Gastroesophageal sphincter (tissue), 4 donors: Measurements from ENCODE around the gene RASA4. TPM values are rescaled to one million over a fixed set of nuclear protein-coding genes. Genes with fewer than 3 reads are reported as not detected.
"Not testable (repeated sequence)": the region's sequence is repeated elsewhere in the genome, so short reads cannot be mapped to it uniquely, and the experiment has no call there.

Experiments used
- ATAC-seq: fragments of 150-250 bp; one replicate; pipeline ENCODE4 v1.9.1; 2016; ENCODE audit warnings: mild to moderate bottlenecking, moderate library complexity
- H3K27ac ChIP-seq, 4 donors: fragments of 200-600 bp; sonication (generic) in 3 of 4; 1 replicate in 3 of 4; 2 replicates in 1 of 4; pipeline ENCODE4 v1.5.1; 2016 to 2019
- H3K27me3 ChIP-seq: fragments of 200-600 bp; sonication (generic); one replicate; pipeline ENCODE4 v1.5.1; 2019
- H3K36me3 ChIP-seq, 2 donors: fragments of 200-600 bp; sonication (generic); one replicate each; pipeline ENCODE4 v1.5.1; 2019; ENCODE audit warnings: control low read depth in 1 of 2
- H3K4me1 ChIP-seq, 3 donors: fragments of 200-600 bp; sonication (generic); 1 replicate in 2 of 3; 2 replicates in 1 of 3; pipeline ENCODE4 v1.5.1; 2016 to 2019; ENCODE audit warnings: control low read depth in 2 of 3
- H3K4me3 ChIP-seq, 2 donors: fragments of 200-600 bp; sonication (generic); one replicate each; pipeline ENCODE4 v1.5.1; 2019; ENCODE audit warnings: mild to moderate bottlenecking in 1 of 2, moderate library complexity in 1 of 2
- H3K9me3 ChIP-seq, 3 donors: fragments of 200-600 bp; sonication (generic); one replicate each; pipeline ENCODE4 v1.5.1; 2017 to 2019; ENCODE audit warnings: control low read depth in 2 of 3
- WGBS, 2 donors: methylation state at CpG; one replicate each; pipeline ENCODE4 v1.1.5; 2018; ENCODE audit warnings: low coverage in 1 of 2; 5-methylcytosine and 5-hydroxymethylcytosine counted together
- total RNA-seq, 4 donors: library from RNA; depleted of rRNA; stranded (reverse); fragments of >200 nt; gene quantifications; one replicate each; pipeline ENCODE4 v1.1.0, GENCODE V29; 2016

The RASA4 gene
- total RNA-seq: 10 to 100 TPM; 35.5 to 62.2 (median 44.2) TPM

DNA sequence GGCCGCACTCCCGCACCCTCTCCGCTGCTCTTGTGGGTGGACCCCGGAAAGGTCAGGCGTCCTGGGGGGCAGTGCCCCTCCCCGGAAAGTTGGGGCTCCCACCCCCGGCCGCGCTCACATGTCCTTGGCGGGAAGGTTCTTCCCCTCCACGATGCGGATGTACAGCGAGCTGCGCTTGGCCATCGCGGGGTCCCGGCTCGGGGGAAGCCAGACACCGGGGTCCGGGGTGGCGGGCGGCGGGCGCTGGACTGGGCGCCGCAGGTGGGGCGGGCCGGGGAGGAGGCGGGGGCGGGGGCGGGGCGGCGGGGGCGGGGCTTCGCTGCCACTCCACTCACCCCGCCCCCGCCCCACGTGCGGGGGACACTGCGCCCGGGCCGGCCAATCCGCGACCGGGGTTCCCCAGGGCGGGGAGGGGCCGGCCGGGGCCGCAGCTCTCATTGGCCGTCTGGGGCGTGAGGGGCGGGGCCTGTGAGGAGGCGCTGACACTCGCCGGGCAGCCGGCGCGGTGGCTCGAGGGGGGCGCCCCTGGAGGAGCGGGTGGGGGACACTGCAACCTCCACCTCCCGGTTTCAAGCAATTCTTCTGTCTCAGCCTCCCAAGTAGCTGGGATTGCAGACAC lies at the start of gene RASA4:
RASA4 (minus strand) TSS at position 250 of the 619 bp plus-strand sequence; CDS start at position 183, 67 bp downstream.
- Histone ChIP-seq H3K27ac (peak within 1 kb of the TSS in 2 of 4 donors; percentile 58 to 69), H3K4me3 (peak within 1 kb of the TSS; percentile 32 to 53)
- H3K9me3 ChIP-seq, H3K4me1 ChIP-seq, H3K27me3 ChIP-seq, H3K36me3 ChIP-seq: not testable (repeated sequence)
- ATAC-seq: peak; percentile 96
- WGBS, 2 donors: no CpG with 5 or more reads among the region's 62 CpGs

DNA sequence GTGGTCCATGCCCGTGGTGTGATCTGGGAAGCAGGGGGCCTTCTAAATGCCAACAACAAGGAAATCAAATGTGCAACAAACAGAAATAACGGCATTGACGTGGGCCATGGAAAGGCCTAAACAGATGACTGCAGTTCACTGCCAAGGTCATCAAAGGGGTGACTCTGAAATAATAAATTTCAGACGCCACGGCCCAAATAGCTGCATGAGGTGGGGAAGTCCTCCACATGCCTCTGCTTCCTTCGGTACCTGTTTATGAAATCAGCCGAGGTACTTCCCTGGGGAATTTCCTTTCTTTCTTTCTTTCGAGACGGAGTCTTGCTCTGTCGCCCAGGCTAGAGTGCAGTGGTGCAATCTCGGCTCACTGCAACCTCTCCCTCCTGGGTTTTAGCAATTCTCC lies 48.2 kb upstream of the RASA4 start:
- H3K27ac ChIP-seq, ATAC-seq, H3K4me3 ChIP-seq, H3K36me3 ChIP-seq, H3K4me1 ChIP-seq, H3K27me3 ChIP-seq, H3K9me3 ChIP-seq: not testable (repeated sequence)
- 60% methylated on average over 1 of the region's 11 CpGs; no CpG with 5 or more reads in 1 of the 2 donors for WGBS, 2 donors

DNA sequence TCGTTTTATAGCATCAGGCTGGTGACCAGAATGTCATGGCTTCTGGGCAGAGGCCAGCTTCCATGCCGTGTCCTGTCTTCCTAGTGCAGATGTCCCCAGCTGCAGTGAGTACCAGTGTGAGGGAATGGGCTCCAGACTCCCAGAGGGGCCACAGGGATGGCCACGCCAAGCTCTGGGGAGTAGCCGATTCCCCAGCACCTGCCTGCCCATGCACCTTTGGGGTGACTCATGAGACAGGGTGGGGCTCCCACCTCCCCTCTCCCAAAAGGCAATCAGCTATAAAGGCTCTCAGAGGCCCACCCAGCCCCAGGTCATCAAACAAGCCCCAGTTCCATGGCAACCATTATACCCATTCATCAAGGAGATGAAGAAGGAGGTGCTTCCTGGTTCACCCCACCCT lies 33.4 kb upstream of the RASA4 start, which contains the start of gene SPDYE2B:
SPDYE2B (plus strand) TSS at position 396 of the 400 bp plus-strand sequence. CDS start 2,030 bp downstream, outside the sequence.
- H3K4me1 ChIP-seq, H3K27me3 ChIP-seq, H3K9me3 ChIP-seq, H3K4me3 ChIP-seq, H3K36me3 ChIP-seq, H3K27ac ChIP-seq, ATAC-seq: not testable (repeated sequence)
- no CpG with 5 or more reads among the region's 4 CpGs for WGBS, 2 donors

DNA sequence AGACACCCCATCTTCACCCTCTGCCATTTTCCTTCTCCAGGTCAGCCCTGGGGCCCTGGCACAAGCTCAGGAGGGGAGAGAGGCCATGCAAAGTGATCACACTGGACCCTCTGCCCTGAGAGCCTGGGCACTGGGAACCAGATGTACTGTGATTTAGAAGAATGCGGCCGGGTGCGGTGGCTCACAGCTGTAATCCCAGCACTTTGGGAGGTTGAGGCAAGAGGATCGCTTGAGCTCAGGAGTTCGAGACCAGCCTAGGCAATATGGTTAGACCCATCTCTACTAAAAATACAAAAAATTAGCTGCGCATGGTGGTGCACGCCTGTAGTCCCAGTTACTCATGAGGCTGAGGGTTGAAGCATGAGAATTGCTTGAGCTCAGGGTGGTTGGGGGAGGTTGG lies 31.3 kb upstream of the RASA4 start:
- not testable (repeated sequence) for H3K27me3 ChIP-seq, H3K27ac ChIP-seq, ATAC-seq, H3K9me3 ChIP-seq, H3K36me3 ChIP-seq, H3K4me1 ChIP-seq, H3K4me3 ChIP-seq
- 95% methylated on average over 4 of the region's 7 CpGs; no CpG with 5 or more reads in 1 of the 2 donors for WGBS, 2 donors

DNA sequence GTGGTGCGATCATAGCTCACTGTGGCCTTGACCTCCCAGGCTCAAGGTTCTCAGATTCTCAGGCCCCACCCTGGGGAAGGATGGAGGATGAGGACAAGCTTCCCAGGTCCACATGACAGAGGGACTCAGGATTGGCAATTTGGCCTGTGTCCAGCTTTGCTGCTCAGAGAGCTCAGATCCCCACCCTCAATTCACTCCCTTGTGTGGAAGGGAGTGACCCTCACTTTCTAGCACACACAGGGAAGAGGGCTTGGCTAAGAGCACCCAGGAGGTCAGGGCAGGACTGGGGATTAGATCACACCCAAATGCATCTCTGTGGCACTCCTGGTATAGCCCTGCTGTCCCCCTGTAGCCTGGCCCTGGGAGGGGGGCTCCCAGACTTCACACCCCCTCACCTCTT lies 26.8 kb upstream of the RASA4 start:
- not testable (repeated sequence) for H3K36me3 ChIP-seq, H3K9me3 ChIP-seq, ATAC-seq, H3K27me3 ChIP-seq, H3K4me3 ChIP-seq, H3K27ac ChIP-seq, H3K4me1 ChIP-seq
- WGBS, 2 donors: no CpG with 5 or more reads among the region's 1 CpG

DNA sequence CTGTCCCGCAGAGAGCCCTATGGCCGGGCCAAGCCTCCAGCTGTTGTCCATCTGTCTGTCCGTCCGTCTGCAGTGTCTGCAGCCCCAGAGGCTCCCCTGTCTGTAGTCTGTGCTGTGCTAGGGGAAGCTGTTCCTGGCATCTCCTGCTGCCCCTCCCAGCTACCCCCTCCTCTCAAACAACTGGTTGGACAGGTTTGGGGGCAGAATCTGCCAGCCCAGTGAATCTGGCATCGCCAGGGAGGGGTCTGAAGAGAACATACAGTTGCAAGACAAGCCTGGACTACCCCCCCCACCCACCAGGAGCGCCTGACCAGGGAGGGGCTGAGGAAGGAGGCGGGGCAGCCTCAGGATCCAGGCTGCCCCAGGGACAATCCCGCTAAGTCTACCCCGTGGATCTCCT lies 26.1 kb upstream of the RASA4 start, which contains the start of gene UPK3BL1:
UPK3BL1 (minus strand) TSS at position 101 of the 400 bp plus-strand sequence; CDS start at position 51, 50 bp downstream.
- not testable (repeated sequence) for H3K4me1 ChIP-seq, H3K36me3 ChIP-seq, H3K4me3 ChIP-seq, H3K27me3 ChIP-seq, H3K9me3 ChIP-seq, H3K27ac ChIP-seq, ATAC-seq
- WGBS, 2 donors: no CpG with 5 or more reads among the region's 9 CpGs

DNA sequence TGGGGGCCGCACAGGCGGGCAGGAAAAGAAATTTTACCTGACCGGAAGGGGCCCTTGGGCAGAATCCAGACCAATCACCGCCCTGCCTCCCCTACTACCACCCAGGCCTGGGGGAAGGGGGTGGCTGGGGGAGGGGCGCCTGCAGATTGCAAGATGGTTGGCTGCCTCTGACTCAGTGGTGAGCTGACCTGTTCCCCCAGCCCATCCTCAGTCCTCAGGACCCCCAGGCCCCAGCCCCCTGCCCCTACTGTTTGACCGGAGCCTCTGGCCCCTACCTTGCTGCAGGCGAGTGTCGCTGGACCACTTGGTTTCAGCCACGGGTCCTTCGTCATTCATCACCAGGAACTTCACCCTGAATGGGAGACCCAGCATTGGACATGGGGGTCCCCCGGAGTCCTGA lies 22.3 kb upstream of the RASA4 start:
- H3K27ac ChIP-seq, ATAC-seq, H3K4me3 ChIP-seq, H3K27me3 ChIP-seq, H3K4me1 ChIP-seq, H3K9me3 ChIP-seq: not testable (repeated sequence)
- WGBS, 2 donors: 93% methylated on average over 3 of the region's 11 CpGs; no CpG with 5 or more reads in 1 of the 2 donors
- H3K36me3 ChIP-seq: peaks cover 0 to 11% of the 10 kb centered on the region in 2 donors

DNA sequence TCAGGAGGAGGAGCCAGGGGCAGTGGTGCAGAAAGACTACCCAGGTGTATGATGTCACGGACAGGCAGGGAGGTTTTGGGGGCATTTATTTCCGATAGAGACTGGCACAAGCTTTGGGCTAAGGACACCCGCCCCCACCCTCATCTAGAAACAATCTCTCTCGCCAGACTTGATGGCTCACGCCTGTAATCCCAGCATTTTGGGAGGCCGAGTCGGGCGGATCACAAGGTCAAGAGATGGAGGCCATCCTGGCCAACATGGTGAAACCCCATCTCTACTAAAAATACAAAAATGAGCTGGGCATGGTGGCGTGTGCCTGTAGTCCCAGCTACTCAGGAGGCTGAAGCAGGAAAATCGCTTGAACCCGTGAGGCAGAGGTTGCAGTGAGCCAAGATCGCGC lies 20.4 kb upstream of the RASA4 start:
- ATAC-seq, H3K9me3 ChIP-seq, H3K4me3 ChIP-seq, H3K27me3 ChIP-seq, H3K27ac ChIP-seq, H3K4me1 ChIP-seq: not testable (repeated sequence)
- peaks cover 0 to 11% of the 10 kb centered on the region in 2 donors for H3K36me3 ChIP-seq
- WGBS, 2 donors: 90 to 100% methylated on average over 2 of the region's 13 CpGs

DNA sequence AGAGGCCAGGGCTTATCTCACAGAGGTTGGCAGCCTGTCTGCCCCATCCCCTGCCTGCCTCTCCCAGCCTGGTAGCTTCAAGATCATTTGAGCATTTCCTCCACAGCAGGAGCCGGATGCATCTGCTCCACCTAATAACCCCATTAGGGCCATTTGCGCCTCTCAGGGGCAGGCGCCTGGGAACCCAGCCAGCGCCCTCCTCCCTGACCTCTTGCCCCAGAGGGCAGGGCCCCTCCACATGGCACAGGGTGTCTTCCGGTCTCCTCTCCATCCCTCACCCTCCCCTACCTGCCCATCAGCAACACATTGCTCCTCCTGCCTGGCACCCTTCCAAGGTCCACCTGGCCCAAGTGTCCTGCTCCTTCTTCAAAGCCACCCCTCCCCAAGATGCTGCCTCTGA lies 18.8 kb upstream of the RASA4 start:
- not testable (repeated sequence) for H3K27me3 ChIP-seq, H3K9me3 ChIP-seq, H3K4me3 ChIP-seq, H3K27ac ChIP-seq, H3K4me1 ChIP-seq
- peak; percentile 27 for ATAC-seq
- H3K36me3 ChIP-seq: peaks cover 0 to 11% of the 10 kb centered on the region in 2 donors
- WGBS, 2 donors: no CpG with 5 or more reads among the region's 5 CpGs

DNA sequence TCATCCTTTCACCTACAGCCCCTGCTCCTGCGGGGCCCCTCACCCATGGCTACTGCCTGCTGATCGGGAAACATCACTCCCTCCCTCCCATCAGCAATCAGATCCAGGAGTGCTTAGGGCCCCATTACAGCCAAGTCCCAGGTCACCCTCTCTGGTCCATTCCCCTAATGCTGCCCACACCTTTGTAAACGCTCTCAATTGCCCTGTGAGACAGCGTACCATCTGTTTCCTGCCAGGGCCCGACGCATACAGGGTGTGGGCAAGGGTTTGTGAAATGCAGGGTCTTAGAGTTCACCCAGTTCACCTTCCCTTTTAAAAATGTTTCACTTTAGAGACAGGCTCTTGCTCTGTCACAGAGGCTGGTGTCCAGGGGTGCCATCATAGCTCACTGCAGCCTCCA lies 17.7 kb upstream of the RASA4 start:
- not testable (repeated sequence) for H3K9me3 ChIP-seq, H3K4me3 ChIP-seq, H3K4me1 ChIP-seq, H3K27me3 ChIP-seq, H3K27ac ChIP-seq, ATAC-seq
- no CpG with 5 or more reads among the region's 6 CpGs for WGBS, 2 donors
- H3K36me3 ChIP-seq: peaks cover 0 to 11% of the 10 kb centered on the region in 2 donors

DNA sequence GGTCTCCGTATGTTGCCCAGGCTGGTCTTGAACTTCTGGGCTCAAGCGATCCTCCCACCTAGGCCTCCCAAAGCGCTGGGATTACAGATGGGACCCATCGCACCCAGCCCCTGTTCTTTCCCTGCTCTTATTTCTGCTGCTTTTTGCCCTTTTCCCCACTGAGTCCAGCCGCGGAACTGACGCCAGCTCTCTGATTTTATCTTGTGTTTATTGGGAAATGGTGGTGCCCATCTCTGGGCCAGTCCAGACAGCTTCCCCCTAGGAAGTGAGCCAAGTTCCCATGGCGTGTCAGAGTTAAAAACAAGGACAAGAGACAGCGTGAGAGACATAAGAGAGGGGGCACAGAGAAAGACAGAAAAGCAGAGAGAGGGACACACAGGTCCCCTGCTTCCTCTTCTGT lies 14.1 kb upstream of the RASA4 start:
- not testable (repeated sequence) for H3K4me3 ChIP-seq, H3K27ac ChIP-seq, H3K36me3 ChIP-seq, H3K9me3 ChIP-seq, H3K27me3 ChIP-seq, ATAC-seq, H3K4me1 ChIP-seq
- no CpG with 5 or more reads among the region's 9 CpGs for WGBS, 2 donors

DNA sequence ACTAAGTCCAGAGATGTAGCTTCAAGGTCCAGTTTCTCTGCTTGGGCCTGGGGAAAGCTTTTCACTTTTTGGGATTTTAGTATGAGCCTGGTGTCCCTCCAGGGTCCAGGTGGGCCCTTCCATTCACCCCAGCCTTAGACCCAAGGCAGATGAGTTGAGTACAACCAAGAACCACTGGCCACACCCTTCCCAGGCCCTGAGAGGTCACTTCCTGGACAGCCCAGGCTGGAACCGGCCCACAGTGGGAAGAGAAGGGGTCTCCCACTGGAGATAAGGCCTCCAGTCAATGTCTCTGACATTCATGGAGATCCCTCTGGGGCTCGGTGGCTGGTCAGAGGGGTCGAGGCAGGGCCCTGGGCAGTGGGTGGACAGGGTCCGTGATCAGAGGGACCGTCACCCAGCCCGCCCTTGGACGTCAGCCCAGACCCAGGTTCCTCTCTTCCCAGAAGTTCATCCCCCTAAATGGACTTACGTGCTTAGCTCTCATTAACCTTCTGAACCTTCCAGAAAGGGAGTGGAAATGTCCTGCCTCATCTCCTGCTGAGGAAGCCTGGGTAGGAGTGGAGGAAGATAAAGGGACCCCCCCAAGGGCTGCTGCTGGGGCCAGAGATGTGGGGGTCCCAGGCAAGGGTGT lies 10.8 kb upstream of the RASA4 start:
- not testable (repeated sequence) for H3K9me3 ChIP-seq, H3K4me1 ChIP-seq, H3K27me3 ChIP-seq, H3K36me3 ChIP-seq, H3K4me3 ChIP-seq, H3K27ac ChIP-seq
- ATAC-seq: peak; percentile 22
- no CpG with 5 or more reads among the region's 8 CpGs for WGBS, 2 donors

DNA sequence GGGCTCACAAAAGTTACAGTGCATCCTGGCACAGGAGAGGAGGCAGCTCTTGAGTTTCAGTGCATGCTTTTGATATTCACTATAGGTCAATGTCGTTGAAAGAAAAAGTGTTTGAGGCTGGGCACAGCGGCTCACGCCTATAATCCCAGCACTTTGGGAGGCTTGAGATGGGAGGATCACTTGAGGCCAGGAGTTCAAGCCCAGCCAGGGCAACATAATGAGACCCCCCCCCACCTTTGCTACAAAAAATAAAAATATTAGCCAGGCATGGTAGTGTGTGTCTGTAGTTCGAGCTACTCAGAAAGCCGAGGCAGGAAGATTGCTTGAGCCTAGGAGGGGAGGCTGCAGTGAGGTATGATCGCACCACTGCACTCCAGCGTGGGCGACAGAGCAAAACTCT lies 1.6 kb upstream of the RASA4 start:
- H3K27ac ChIP-seq, H3K36me3 ChIP-seq, H3K4me1 ChIP-seq, H3K9me3 ChIP-seq, H3K27me3 ChIP-seq, ATAC-seq, H3K4me3 ChIP-seq: not testable (repeated sequence)
- no CpG with 5 or more reads among the region's 8 CpGs for WGBS, 2 donors

DNA sequence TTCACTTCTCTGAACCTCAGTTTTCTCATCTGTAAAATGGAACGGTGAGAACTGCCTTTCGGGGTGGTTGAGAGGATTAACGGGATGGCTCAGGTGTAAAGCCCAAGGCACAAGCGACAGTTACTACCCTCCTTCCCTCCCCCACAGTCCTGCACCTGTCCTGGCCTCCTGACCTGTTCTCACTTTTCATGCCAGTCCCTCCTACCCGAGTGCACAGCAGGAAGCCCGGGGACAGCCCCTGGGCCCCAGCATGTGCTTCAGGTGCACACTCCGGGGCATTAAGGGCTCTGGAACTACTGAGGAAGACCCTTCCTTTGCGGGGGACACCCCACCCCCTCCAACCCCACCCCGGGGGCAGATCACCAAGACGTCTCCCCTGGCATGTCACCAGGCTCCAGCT lies 626 bp downstream of the RASA4 start:
- no CpG with 5 or more reads among the region's 10 CpGs for WGBS, 2 donors
- not testable (repeated sequence) for ATAC-seq, H3K27me3 ChIP-seq

More for the DNA sequence above, 626 bp downstream of the RASA4 start:
- not testable (repeated sequence) for H3K4me3 ChIP-seq, H3K9me3 ChIP-seq, H3K4me1 ChIP-seq, H3K27ac ChIP-seq, H3K36me3 ChIP-seq
